Hematopoietic multipotent progenitor cell treated with erythropoietin and hydrocortisone succinate and interleukin-3 and kit ligand, for 6 days (in vitro differentiated cells): ENCODE data around the gene MUCL3.
A peak's percentile ranks its signal among the peaks of the same experiment; 100 is the strongest.
"Not testable (repeated sequence)": the region's sequence is repeated elsewhere in the genome, so short reads cannot be mapped to it uniquely, and the experiment has no call there.

Experiments used
- DNase-seq: peaks from one replicate; pipeline ENCODE4 v3.0.0-alpha.2; 2015

MUCL3 gene

DNA sequence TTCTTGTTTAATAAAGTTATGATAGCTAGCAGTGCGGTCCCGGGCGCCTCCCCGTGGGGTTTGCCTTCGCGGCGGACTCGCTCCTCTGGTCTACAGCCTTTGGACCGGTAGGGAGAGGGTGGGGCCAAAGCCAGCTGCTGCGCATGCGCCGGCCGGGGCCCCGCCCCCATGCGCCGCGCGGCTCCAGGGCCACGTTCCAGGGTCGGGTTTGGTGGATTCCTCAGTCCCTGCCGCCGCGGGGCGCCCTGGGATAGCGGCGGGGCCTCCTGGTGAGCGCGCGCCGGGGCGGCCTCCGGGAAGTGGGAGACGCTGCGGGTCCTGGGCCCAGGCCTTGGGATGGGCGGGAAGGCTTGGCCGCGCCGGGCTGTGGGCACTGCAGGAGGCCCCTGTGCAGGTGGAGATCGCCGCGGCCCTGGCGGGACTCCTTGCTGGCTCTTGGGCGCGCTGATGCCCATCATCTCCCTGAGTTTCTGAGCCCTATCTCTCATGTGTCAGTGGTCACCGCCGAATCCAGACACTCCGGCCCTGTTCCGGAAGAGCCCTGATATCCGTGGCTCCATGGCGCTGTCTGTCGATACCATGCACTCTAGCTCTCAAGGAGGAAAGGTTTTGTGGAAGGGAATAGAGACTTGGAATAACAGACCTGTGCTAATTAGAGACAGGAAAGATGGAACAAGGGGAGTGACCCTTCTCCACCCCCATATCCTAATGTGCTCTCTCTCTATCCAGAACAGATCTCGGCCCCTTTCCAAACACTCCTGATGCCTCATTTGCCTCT is 26.5 kb upstream of the MUCL3 start, which contains the start of gene VARS2:
Gene VARS2 (plus strand): TSS at position 163 of the 778 bp plus-strand sequence. CDS start 599 bp downstream, at position 762.
- DNase-seq = peak; percentile 93

GRCh38 chr6:30914854-30915590 is 25.8 kb upstream of the MUCL3 start:
- DNase-seq = peak; percentile 40

DNA sequence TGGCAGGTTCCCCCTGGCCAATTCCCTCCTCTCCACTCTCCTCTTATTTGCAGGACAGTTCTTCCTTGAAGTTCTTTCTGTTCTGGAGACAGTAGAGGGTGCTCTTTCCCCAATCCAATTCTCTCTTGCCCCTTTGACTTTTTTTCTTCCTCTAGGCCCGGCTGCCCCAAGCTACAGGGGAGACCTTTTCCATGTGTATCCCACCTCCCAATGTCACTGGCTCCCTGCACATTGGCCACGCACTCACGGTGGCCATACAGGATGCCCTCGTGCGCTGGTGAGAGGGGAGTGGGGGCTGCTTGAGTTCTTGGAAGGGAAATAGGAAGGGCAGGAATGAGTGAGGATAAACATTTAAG is 25.2 kb upstream of the MUCL3 start:
- peak; percentile 87 for DNase-seq

DNA sequence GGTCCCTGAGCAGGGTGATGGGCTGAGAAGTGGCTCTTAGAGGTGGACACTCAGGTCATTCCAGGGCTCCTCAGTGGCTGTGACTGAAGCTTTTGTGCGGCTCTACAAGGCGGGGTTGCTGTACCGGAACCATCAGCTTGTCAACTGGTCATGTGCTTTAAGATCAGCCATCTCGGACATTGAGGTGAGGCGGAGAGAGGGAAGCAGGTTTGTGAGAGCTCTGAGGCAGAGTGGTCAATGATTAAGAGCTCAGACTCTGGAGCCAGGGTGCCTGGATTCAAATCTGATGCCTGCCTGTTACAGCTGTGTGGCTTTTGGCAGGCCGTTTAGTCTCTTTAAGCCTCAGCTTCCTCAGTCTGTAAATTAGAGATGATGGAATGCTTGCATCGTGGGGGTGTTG is 23.7 kb upstream of the MUCL3 start:
- DNase-seq = no peak

- no peak for DNase-seq
Observed at GRCh38 chr6:30917487-30917886, 23.3 kb upstream of the MUCL3 start.

DNA sequence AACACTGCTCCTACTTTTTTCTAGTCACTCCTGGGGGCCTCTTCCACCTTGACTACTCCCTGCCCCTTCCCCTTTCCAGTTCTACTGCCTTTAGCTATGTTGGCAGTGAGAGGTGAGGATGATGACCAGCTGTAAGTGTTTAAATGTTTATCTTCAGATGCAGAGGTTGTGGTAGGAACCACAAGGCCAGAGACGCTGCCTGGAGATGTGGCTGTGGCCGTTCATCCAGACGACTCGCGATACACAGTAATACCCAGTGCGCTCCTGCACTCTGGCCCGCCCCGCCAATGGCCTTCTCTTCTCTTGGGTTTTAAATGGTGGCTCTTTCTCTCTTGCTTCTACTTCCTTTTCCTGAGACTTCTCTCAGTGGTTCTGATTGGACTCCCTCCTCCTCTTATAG is 22.1 kb upstream of the MUCL3 start:
- peak; percentile 76 for DNase-seq

- no peak for DNase-seq
Observed at GRCh38 chr6:30922447-30922852, 18.3 kb upstream of the MUCL3 start.

DNA sequence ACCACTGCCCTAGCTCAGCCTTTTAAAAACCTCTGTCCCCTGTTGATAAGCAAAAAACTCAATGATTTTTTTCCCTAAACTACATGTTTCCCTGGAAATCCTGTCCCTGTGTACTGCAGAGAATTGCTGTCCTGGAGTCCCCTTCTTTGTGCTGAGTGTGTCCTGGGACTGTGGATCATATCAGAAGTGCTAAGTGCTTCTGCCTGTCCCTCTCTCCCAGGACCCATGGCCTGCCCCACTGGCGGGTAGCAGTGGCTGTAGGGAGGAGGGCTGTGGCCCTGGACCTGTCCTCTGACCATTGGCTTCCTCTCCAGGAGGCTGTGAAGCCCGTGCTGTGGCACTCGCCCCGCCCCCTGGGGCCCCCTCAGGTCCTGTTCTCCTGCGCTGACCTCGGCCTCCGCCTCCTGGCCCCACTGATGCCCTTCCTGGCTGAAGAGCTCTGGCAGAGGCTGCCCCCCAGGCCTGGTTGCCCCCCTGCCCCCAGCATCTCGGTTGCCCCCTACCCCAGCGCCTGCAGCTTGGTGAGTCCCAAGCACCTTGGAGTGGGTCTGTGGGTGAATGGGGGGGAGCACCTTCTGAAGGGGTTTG is 16.6 kb upstream of the MUCL3 start:
- not testable (repeated sequence) for DNase-seq

DNA sequence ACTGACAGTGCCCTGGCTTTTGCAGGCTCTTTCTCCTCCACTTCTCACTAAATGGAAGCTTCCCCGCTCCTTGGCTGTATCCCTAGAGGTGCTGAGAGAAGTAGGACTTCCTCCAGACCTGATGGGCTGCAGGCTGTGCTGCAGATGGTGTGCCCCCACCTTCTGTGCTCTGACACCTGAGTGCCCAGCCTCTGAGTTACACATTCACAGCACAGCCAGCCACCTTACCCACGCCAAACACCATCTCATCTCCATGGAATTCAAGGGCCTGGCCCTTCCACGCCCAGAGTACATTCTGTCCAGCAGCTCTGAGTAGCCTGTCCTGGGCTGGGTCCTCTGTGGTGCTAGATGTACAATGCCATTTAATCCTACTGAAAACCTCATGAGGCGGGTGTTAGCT is 14.1 kb upstream of the MUCL3 start:
- no peak for DNase-seq

- not testable (repeated sequence) for DNase-seq
Observed at GRCh38 chr6:30927080-30927479, 13.7 kb upstream of the MUCL3 start.

DNA sequence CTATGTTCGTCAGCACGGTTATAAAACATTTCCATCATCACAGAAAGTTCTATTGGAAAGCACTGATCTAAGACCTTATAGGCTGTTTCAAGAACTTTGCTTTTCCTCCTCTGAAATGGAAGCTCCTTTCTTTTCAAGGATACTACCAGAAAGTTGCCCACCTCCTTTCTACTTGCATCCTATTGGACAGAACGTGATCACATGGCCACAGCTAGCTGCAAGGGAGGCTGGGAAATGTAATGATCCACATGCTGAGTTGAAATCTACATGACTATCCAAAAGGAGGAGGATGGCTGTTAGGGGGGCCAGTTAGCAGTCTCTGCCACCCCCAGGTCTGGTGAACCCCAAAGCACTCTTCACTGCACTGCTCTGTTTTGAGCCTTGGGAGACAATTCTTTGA is 12.1 kb upstream of the MUCL3 start:
- no peak for DNase-seq

DNA sequence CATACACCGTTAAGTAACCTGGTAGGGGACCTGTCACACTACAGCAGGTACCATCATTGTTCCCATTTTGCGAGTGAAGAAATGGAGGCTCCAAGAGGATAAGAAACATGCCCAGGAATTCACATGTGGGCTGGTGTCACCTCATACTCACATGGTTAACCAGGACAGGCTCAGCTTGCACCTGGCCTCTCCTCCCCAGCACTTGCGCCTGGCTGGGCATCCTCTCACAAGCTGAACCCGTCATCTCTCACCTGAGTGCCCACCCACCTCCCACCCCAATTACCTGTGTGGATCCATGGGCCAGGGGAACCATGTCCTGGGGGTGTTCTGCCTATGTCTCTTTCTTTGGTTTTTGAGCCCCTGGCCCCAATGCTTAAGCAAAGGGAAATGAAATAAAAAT is 10.3 kb upstream of the MUCL3 start:
- no peak for DNase-seq

- no peak for DNase-seq
Observed at GRCh38 chr6:30931272-30931671, 9.5 kb upstream of the MUCL3 start.

- no peak for DNase-seq
Observed at GRCh38 chr6:30931969-30932645, 8.7 kb upstream of the MUCL3 start, which contains the start of gene SFTA2. SFTA2 (minus strand) TSS chr6:30932170; CDS start chr6:30932096, 74 bp downstream.

DNA sequence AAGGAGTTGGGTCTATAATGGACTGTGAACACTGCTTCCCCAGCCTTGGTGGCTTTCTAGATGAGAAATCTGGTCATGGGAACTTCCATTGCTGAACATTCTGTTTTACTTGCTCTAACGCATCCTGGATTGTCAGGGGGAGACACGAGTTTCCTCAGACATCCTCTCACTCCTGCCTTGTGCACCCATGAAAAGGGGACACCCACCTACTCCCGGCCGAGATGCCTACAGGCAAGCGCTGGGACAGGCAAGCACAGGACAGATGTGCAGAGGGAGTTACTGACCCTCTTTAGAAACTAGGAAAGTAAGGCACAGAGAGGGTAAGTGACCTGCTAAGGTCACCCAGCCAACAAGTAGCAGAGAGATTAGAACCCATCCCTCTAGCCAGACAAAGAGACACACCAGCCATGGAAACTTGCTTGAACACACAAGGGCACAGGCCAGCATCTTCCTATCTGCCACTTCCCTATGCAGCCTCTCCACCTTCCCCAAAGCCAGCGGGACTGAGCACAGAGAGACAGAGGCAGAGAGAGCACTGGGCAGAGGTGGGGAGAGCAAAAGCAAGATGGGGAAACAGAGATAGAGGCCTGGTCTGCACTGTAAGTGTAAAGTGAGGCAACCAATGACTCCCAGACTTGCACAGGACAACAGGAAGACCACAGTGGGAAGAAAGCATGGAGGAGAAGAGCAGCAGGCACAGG is 8.0 kb upstream of the MUCL3 start:
- DNase-seq = no peak

DNA sequence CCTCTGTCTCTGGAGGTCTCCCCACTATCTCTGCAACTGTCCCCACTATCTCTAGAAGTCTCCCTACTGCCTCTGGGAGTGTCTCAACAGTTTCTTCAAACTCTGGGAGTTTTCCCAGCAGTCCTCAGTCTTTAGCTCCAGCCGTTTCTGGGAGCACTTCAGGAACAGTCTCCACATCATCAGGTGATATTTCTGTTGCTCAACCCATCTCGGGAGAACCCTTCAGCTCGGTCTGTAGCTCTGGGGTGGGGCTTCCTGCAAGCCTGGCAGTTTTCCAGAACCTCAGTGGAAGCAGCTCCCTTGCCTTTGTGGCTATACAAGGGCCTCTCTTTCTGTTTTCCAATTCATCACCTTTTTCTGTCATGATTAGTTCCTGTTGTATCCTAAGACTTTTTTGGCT is 5.8 kb upstream of the MUCL3 start:
- DNase-seq = peak; percentile 55

DNA sequence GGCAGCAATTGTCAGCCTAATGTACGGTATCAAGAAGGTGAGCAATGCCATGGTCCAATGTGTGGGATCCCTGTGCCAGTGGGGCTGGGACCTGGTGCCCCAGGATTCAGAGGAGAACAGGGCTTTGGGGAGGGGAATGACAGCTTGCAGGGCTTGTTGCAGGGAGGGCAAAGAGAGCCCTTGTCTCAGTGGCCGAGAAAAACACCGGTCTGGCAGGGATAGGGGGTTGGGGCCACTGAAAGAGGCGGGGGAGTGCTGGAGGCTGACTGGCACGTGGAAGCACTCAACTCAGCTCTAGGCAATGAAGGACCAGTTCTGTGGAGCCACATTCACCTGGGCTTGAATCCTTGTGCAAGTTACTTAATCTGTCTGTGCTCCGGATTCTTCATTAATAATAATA is 3.5 kb upstream of the MUCL3 start:
- DNase-seq = no peak

GRCh38 chr6:30938730-30939129 is 2.0 kb upstream of the MUCL3 start:
- DNase-seq = no peak

GRCh38 chr6:30939473-30939872 is 1.3 kb upstream of the MUCL3 start:
- no peak for DNase-seq

DNA sequence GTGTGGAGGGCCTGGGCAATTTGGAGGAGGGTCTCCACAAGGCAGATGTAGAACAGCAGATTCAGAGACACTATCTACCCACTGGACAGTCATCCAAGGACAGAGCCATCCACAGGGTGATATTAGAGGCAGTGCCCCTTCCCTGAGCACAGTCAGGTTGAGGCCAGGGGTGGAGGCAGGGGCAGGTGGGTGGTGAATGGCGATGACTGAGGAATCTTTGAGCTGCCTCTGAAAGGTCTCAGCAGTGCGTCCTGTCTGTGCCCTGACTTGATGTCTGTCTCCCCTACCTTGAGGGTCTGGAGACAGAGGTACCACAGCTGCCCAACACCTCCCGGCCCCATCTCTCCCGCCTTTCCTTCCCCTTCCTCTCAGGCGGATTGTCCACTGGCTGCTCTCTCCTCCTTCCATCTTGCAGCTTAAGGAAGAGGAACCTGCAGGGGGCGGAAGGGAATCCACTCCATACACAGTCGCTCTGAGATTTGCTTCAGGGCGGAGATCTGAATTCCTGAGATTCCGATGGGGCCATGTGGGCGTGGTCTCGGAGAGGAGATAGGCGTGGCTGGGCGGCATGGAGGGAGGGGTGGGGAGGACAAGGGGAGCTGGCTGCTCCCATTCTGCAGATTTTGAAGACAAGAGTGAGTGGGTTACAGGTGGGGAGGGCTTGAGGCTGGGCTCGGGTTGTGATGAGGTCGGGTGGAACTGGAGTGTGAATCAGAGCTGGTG is 1.7 kb downstream of the MUCL3 start:
- peak; percentile 45 for DNase-seq

GRCh38 chr6:30944051-30944450 is 3.3 kb downstream of the MUCL3 start:
- no peak for DNase-seq

GRCh38 chr6:30945281-30945680 is 4.5 kb downstream of the MUCL3 start:
- no peak for DNase-seq
